Activated CD8-positive, alpha-beta memory T cell treated with anti-CD3 and anti-CD28 coated beads, Interleukin-2, amount 50 U/mL, for 1 hour (primary cell): ENCODE results near the gene IMPDH1.

Experiments used
- DNase-seq: peaks from one replicate; pipeline ENCODE4 v3.0.0-alpha.2; 2020; ENCODE audit errors: extremely low read depth

Gene IMPDH1

DNA sequence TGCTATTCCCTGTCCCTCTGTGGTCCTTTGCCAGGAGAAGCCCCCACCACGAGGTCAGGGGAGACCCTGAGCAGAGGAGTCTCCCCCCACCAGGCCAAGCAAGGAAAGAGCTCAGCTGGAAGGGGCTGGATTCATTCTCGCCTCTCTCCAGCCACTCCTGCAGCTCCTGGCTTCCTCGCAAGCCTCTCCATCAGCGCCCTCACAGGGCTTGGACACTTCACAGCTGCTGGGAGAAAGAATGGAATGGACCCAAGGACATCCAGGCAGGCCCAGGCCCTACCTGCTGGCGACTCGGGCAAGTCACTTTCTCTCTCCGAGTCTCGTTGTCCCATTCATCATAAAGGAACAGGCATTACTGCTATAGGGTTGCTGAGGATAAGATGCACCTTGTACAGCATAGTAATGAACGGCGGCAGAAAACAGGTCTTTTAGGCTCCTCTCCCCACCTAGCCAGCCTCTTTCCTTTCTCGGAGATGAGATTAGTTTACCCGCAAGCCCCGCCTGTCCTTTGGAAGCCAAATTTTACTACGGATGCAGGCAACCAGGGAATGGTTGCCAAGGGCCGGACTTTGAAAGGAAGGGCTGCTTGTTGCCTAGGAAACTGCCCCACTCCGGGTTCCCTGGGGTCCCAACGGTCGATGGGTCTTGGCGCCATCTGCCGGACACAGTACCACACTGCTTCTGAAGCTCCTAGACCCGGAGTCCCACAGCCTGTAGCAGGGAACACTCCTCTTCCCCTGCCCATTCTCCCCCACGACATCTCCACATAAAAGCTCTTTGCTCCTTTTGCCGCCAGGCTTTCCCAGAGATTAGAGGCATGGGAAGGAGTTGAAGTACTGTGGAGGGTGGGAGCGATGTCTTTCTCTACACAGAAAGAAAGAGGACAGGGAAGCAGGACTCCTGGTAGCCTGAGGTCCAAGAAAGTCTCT, 22.3 kb downstream of the IMPDH1 start:
- no peak for DNase-seq

- DNase-seq = no peak
These were observed 23.5 kb downstream of the IMPDH1 start for GRCh38 chr7:128385988-128386925.

DNA sequence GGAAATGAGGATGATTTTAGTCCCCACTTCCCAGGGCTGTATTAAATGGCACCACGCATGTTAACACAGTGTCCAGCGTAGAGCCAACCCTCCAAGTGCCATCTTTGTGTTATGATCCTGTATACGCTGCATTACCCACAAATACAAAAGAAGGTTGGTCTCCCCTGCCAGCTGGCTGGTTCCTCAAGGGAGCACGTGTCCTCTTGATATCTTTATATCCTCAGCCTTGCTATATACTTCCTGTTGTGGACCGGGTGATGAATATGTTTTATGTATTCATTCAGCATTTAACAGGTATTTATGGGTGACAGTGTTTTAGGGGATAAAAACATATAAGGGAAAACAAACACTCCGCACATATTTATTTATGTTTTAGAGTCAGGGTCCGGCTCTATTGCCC, 25.1 kb downstream of the IMPDH1 start:
- no peak for DNase-seq

GRCh38 chr7:128383776-128384175, 26.0 kb downstream of the IMPDH1 start:
- DNase-seq = no peak

GRCh38 chr7:128381161-128381821, 28.5 kb downstream of the IMPDH1 start:
- DNase-seq = no peak

DNA sequence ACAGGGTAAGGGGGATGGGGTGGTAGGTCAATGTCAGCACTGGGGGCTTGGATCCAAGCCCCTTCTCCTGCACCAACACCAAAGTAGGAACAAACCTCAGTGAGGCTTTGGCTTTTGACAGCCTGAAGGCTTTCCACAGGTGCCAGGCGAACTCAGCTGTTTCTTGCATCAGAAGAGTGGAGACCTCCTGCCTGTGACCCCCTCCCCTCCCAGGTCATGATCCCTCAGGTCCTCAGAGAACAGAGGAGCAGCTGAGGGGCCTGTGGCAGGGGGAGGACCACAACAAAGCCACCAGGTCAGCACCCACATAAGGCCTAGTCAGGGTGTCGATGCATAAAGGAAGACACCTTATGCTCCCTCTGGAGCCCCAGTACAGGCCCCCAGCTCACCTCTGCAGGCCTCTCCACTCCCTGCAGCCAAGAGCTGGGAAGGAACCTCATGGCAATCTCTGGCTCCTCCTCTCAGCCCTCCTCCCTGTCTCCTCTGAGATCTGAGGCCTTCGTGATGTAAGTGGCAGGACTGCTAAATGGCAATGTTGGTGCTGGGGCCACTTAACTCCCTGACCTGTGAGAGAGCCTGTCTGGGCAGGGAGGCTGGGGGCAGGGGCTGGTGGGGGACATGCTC, 29.2 kb downstream of the IMPDH1 start:
- DNase-seq = no peak

- no peak for DNase-seq
These were observed 29.8 kb downstream of the IMPDH1 start for GRCh38 chr7:128379900-128380479.

GRCh38 chr7:128378637-128379036, 31.1 kb downstream of the IMPDH1 start:
- no peak for DNase-seq

- no peak for DNase-seq
These were observed 33.7 kb downstream of the IMPDH1 start for GRCh38 chr7:128376077-128376476.

GRCh38 chr7:128374041-128374440, 35.7 kb downstream of the IMPDH1 start:
- DNase-seq = no peak

DNA sequence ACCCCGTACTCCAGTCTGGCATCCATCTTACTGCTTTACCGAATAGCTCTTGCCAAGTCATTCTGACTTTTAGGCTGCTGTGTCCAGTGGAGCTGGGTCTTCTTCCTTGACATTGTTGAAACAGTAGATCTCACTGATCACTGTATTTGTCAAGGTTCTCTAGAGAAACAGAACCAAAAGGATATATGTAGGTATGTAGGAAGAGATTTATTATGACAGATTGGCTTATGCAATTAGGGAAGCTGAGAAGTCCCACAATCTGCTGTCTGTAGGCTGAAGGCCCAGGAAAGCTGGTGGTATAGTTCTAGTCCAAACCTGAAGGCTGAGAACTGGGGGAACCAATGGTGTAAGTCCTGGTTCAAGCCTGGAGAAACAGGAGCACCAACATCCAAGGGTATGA, 36.2 kb downstream of the IMPDH1 start:
- DNase-seq = no peak

DNA sequence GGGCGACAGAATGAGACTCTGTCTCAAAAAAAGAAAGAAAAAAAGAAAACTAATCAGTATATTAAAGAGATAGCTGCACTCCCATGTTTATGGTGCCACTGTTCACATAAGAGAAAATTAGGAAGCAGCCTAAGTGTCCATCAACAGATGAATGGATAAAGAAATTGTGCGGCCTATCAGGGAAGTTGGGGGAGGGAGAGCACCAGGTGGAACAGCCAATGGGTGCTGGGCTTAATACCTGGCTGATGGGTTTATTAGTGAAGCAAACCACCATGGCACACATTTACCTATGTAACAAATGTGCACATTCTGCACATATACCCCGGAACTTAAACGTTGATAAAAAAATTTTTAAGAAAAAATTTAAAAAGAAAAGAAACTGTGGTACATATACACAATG, 39.3 kb downstream of the IMPDH1 start:
- no peak for DNase-seq

DNA sequence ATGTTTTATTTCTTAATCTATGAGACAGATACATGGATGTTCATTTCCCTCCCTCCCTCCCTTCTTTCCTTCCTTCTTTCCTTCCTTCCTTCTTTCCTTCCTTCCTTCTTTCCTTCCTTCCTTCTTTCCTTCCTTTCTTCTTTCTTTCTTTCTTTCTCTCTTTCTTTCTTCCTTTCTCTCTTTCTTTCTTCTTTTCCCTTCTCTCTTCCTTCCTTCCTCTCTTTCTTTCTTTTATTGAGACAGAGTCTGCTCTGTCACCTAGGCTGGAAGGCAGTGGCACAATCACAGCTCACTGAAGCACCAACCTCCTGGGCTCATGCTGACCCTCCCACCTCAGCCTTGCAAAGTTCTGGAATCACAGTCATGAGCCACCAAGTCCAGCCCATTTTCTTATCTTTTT, 42.8 kb downstream of the IMPDH1 start:
- no peak for DNase-seq

- no peak for DNase-seq
These were observed 43.5 kb downstream of the IMPDH1 start for GRCh38 chr7:128366300-128366699.

DNA sequence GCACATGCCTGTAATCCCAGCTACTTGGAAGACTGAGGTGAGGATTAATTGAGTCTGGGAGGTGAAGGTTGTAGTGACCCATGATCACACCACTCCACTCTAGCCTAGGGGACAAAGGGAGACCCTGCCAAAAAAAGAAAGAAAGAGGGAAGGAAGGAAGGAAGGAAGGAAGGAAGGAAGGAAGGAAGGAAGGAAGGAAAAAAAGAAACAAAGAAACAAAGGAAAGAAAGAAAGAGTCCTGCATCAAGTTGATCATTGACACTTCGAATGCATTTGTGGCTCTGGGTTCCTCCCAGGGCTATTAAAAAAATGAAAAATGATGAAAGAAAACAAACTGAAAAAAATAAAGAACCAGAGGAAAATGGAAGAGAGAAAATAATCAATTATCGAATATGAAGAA, 44.4 kb downstream of the IMPDH1 start:
- no peak for DNase-seq

GRCh38 chr7:128364166-128364870, 45.5 kb downstream of the IMPDH1 start:
- DNase-seq = no peak

GRCh38 chr7:128363261-128363721, 46.5 kb downstream of the IMPDH1 start:
- DNase-seq = no peak

- DNase-seq = no peak
These were observed 47.1 kb downstream of the IMPDH1 start for GRCh38 chr7:128362670-128363069.

GRCh38 chr7:128361411-128362379, 48.1 kb downstream of the IMPDH1 start, which contains the start of gene PRRT4:
TSS of gene PRRT4 (minus strand) at chr7:128361690.
- DNase-seq = no peak
